ENCODE measurements around the gene MAGI2.

DNA sequence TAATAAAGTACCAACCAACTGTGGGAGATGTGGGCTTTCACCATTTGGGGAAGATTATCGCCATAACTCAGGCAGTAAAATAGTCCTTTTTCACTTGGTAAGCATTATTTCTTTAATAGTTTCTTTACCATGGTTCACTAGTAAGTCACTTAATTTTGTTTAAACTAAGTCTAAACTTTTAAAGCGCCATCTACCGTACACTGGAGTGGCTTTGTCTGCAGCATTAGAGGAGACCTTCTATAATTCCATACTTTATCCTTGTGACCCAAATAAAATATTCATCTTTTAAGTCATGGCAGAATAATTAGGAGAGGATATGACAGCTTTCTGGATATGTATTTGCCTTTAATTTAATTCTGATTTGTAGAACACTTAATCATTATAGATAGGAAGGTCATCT lies 468.0 kb downstream of the MAGI2 start:
- TF ChIP-seq, protein P1, sequence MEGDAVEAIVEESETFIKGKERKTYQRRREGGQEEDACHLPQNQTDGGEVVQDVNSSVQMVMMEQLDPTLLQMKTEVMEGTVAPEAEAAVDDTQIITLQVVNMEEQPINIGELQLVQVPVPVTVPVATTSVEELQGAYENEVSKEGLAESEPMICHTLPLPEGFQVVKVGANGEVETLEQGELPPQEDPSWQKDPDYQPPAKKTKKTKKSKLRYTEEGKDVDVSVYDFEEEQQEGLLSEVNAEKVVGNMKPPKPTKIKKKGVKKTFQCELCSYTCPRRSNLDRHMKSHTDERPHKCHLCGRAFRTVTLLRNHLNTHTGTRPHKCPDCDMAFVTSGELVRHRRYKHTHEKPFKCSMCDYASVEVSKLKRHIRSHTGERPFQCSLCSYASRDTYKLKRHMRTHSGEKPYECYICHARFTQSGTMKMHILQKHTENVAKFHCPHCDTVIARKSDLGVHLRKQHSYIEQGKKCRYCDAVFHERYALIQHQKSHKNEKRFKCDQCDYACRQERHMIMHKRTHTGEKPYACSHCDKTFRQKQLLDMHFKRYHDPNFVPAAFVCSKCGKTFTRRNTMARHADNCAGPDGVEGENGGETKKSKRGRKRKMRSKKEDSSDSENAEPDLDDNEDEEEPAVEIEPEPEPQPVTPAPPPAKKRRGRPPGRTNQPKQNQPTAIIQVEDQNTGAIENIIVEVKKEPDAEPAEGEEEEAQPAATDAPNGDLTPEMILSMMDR (IDR thresholded peaks at IDR 0.05) = no peak
- TF ChIP-seq POLR2A (IDR thresholded peaks at IDR 0.05) = no peak
- no peak for TF ChIP-seq EP300 (IDR thresholded peaks at IDR 0.05)

Measured in ovary (tissue), 3 donors.